ENCODE results near the gene TCL1A. TPM values are rescaled to one million over a fixed set of nuclear protein-coding genes. Genes with fewer than 3 reads are reported as not detected.

Gene TCL1A
- total RNA-seq, 4 donors from 2014 or later = not detected

- peaks cover 0 to 9% of the 10 kb centered on the region in 2 donors for H3K27me3 ChIP-seq
- WGBS, 2 donors = 86 to 87% methylated on average over 17 of the region's 17 CpGs
These were observed 3.8 kb downstream of the TCL1A start for GRCh38 chr14:95710106-95710505.

GRCh38 chr14:95707327-95707726, 6.6 kb downstream of the TCL1A start:
- no peak for DNase-seq (ENCODE audit: low spot score in 2 of 2)
- 76 to 86% methylated on average over 5 of the region's 5 CpGs for WGBS, 2 donors
- no peak for TF ChIP-seq POLR2A (IDR thresholded peaks at IDR 0.05)
- TF ChIP-seq CTCF (IDR thresholded peaks at IDR 0.05) = no peak
- no peak for TF ChIP-seq EP300 (IDR thresholded peaks at IDR 0.05)
- H3K4me3 ChIP-seq = no peak overlapping the region
- no peaks in the 10 kb centered on the region for H3K36me3 ChIP-seq
- no peak overlapping the region for H3K27ac ChIP-seq
- H3K4me1 ChIP-seq = no peaks in the 10 kb centered on the region
- H3K27me3 ChIP-seq = peaks cover 0 to 5% of the 10 kb centered on the region in 2 donors
- H3K9me3 ChIP-seq = no peaks in the 10 kb centered on the region

More at GRCh38 chr14:95710106-95710505, 3.8 kb downstream of the TCL1A start:
- H3K27ac ChIP-seq = no peak overlapping the region
- H3K4me3 ChIP-seq = no peak overlapping the region
- H3K36me3 ChIP-seq = no peaks in the 10 kb centered on the region
- no peaks in the 10 kb centered on the region for H3K4me1 ChIP-seq
- H3K9me3 ChIP-seq = peaks cover 0 to 8% (median 0%) of the 10 kb centered on the region in 4 donors
- TF ChIP-seq POLR2A (IDR thresholded peaks at IDR 0.05) = no peak
- DNase-seq (ENCODE audit: low spot score in 2 of 2) = no peak

- Histone ChIP-seq H3K27me3 (peaks cover 0 to 18% of the 10 kb centered on the region in 2 donors), H3K27ac (no peak overlapping the region), H3K9me3 (no peaks in the 10 kb centered on the region), H3K36me3 (no peaks in the 10 kb centered on the region), H3K4me3 (no peak overlapping the region), H3K4me1 (no peaks in the 10 kb centered on the region)
- DNase-seq (ENCODE audit: low spot score in 2 of 2) = no peak
- 92 to 93% methylated on average over 4 of the region's 4 CpGs for WGBS, 2 donors
- TF ChIP-seq POLR2A (IDR thresholded peaks at IDR 0.05) (no peak), EP300 (IDR thresholded peaks at IDR 0.05) (no peak), CTCF (IDR thresholded peaks at IDR 0.05) (no peak)
These were observed 8.4 kb downstream of the TCL1A start for GRCh38 chr14:95705518-95705917.

GRCh38 chr14:95703805-95704204, 10.1 kb downstream of the TCL1A start:
- Histone ChIP-seq H3K27ac (no peak overlapping the region), H3K4me1 (no peaks in the 10 kb centered on the region), H3K4me3 (no peak overlapping the region), H3K27me3 (peaks cover 0 to 18% of the 10 kb centered on the region in 2 donors), H3K36me3 (no peaks in the 10 kb centered on the region), H3K9me3 (no peaks in the 10 kb centered on the region)
- WGBS, 2 donors = 74 to 76% methylated on average over 3 of the region's 3 CpGs
- DNase-seq (ENCODE audit: low spot score in 2 of 2) = no peak
- TF ChIP-seq CTCF (IDR thresholded peaks at IDR 0.05) = no peak
- no peak for TF ChIP-seq EP300 (IDR thresholded peaks at IDR 0.05)
- TF ChIP-seq POLR2A (IDR thresholded peaks at IDR 0.05) = no peak

GRCh38 chr14:95703341-95703740, 10.6 kb downstream of the TCL1A start:
- WGBS, 2 donors = 84 to 93% methylated on average over 3 of the region's 3 CpGs
- no peak for TF ChIP-seq EP300 (IDR thresholded peaks at IDR 0.05)
- no peak for TF ChIP-seq POLR2A (IDR thresholded peaks at IDR 0.05)
- TF ChIP-seq CTCF (IDR thresholded peaks at IDR 0.05) = no peak
- Histone ChIP-seq H3K36me3 (no peaks in the 10 kb centered on the region), H3K9me3 (no peaks in the 10 kb centered on the region), H3K4me3 (no peak overlapping the region), H3K27me3 (peaks cover 0 to 18% of the 10 kb centered on the region in 2 donors), H3K27ac (no peak overlapping the region), H3K4me1 (no peaks in the 10 kb centered on the region)
- DNase-seq (ENCODE audit: low spot score in 2 of 2) = no peak

- no peak for DNase-seq (ENCODE audit: low spot score in 2 of 2)
- no peak for TF ChIP-seq POLR2A (IDR thresholded peaks at IDR 0.05)
- TF ChIP-seq EP300 (IDR thresholded peaks at IDR 0.05) = no peak
- peaks cover 0 to 18% of the 10 kb centered on the region in 2 donors for H3K27me3 ChIP-seq
- H3K9me3 ChIP-seq = no peaks in the 10 kb centered on the region
- H3K4me1 ChIP-seq = no peaks in the 10 kb centered on the region
- H3K36me3 ChIP-seq = no peaks in the 10 kb centered on the region
- no peak overlapping the region for H3K27ac ChIP-seq
- no peak overlapping the region for H3K4me3 ChIP-seq
- 38 to 43% methylated on average over 4 of the region's 4 CpGs for WGBS, 2 donors
These were observed 12.1 kb downstream of the TCL1A start for GRCh38 chr14:95701846-95702221.
